Germinal center (tissue), 1 donor: ENCODE data around the gene SLC35A5.
"Not testable (repeated sequence)": the region's sequence is repeated elsewhere in the genome, so short reads cannot be mapped to it uniquely, and the experiment has no call there.

Experiments
- DNase-seq: peaks from one replicate; pipeline ENCODE4 v3.0.0; 2012; ENCODE audit warnings: mixed read lengths, low spot score

Gene SLC35A5

GRCh38 chr3:112561734-112562529 is at the start of gene SLC35A5, which contains the start of gene ATG3:
TSS of gene SLC35A5 (plus strand) at chr3:112562045. CDS start at chr3:112563404, 1,359 bp downstream.
TSS of gene ATG3 (minus strand) at chr3:112561962. CDS start at chr3:112561528, 434 bp downstream.
- peak; percentile 94 for DNase-seq

GRCh38 chr3:112512320-112512719 is 49.5 kb upstream of the SLC35A5 start:
- DNase-seq: no peak

- DNase-seq: no peak
These were observed 47.2 kb upstream of the SLC35A5 start for GRCh38 chr3:112514527-112515128.

- not testable (repeated sequence) for DNase-seq
These were observed 42.9 kb upstream of the SLC35A5 start for GRCh38 chr3:112518970-112519369.

- DNase-seq: peak; percentile 60
These were observed 42.3 kb upstream of the SLC35A5 start for GRCh38 chr3:112519424-112520001.

- not testable (repeated sequence) for DNase-seq
These were observed 37.7 kb upstream of the SLC35A5 start for GRCh38 chr3:112524127-112524526.

- no peak for DNase-seq
These were observed 31.3 kb upstream of the SLC35A5 start for GRCh38 chr3:112530573-112530972.

- peak; percentile 30 for DNase-seq
These were observed 30.5 kb upstream of the SLC35A5 start for GRCh38 chr3:112531358-112531781.

- no peak for DNase-seq
These were observed 21.8 kb upstream of the SLC35A5 start for GRCh38 chr3:112539825-112540650.

- DNase-seq: no peak
These were observed 15.6 kb upstream of the SLC35A5 start for GRCh38 chr3:112546216-112546759.

- DNase-seq: no peak
These were observed 11.0 kb upstream of the SLC35A5 start for GRCh38 chr3:112550859-112551258.

- DNase-seq: no peak
These were observed 6.2 kb upstream of the SLC35A5 start for GRCh38 chr3:112555535-112556170.

- no peak for DNase-seq
These were observed 3.9 kb upstream of the SLC35A5 start for GRCh38 chr3:112557976-112558375.

- DNase-seq: no peak
These were observed 1.5 kb upstream of the SLC35A5 start for GRCh38 chr3:112560307-112560706.

GRCh38 chr3:112560721-112561483 is 943 bp upstream of the SLC35A5 start:
- peak; percentile 47 for DNase-seq

- DNase-seq: peak; percentile 77
These were observed 436 bp upstream of the SLC35A5 start for GRCh38 chr3:112561484-112561733.

GRCh38 chr3:112564247-112564939 is 2.5 kb downstream of the SLC35A5 start:
- DNase-seq: not testable (repeated sequence)

GRCh38 chr3:112564940-112565305 is 3.1 kb downstream of the SLC35A5 start:
- no peak for DNase-seq

- DNase-seq: no peak
These were observed 6.8 kb downstream of the SLC35A5 start for GRCh38 chr3:112568642-112569041.

GRCh38 chr3:112569265-112569664 is 7.4 kb downstream of the SLC35A5 start:
- DNase-seq: no peak
